Stimulated activated CD4-positive, alpha-beta T cell treated with anti-CD3 and anti-CD28 coated beads, Interleukin-15, amount 100 ng/mL, for 1 hour (primary cell): Measurements from ENCODE around the gene HOXC4.

ENCODE experiments used
- DNase-seq, 2 donors: peaks; one replicate each; pipeline ENCODE4 v3.0.0-alpha.2; 2020; ENCODE audit warnings: low read depth in 1 of 2, low spot score in 1 of 2

HOXC4 gene

DNA sequence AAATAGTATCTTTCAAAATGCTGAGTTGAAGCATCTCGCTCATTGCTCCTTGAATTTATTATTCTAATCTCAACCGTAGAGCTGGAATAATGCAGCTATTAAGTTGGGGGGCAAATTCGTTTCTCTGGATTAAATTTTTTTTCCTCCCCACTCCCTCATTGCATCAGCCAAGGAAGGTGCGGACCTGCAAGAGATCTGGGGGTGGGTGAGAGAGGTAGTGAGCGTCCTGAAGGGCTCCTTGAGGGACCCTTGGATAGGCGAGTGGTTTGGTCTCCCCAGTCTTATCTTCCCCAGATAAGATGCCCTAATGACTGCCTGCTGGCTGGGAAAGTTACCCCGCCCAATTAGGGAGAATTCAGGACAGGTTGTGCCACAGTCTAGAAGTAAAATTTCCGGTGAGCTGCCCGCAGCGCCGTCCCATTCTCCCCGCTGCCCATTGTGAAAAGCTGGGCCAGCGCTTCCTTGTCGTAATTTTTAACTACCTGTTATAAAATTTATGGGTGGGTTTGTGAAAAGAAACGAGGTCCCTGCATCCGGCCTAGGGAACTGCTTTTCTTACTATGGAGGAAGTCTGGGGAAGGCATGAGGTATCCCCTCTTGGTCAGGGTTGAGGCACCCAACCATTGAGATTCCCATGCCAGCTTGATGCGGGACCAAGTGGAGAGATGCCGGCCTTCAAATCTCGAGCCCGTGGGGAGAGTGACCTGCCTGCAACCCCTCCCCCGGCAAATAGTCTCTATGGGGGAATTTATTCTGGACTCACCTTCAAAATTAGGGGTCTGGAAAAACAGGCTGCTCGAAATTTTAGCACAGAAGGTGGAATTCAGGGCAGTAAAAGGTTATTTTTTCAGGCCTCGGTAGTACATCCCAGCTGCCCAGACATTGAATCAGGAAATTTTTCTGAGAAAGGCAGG is 38.4 kb upstream of the HOXC4 start:
- DNase-seq, result no peak

- DNase-seq, result no peak
Observed at GRCh38 chr12:54016051-54016450, 37.6 kb upstream of the HOXC4 start.

DNA sequence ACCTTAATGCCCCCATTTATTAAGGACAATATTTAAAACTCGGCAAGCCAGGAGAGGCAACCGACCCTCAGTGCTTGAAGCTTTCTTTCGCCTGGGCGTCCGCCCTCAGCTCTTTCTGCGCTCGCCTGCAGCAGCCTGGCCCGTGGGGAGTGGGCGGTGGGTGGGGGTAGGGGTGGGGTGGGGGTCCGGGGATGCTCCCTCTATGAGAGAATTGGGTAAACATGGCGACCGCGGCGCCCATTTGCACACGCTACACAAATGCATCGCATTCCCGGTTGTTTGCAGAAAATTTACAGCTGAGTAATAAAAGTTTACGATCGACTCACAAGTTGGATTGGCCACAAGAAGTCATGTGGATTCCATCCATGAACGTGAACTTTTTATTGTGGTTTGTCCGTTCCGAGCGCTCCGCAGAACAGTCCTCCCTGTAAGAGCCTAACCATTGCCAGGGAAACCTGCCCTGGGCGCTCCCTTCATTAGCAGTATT is 37.1 kb upstream of the HOXC4 start:
- no peak for DNase-seq

DNA sequence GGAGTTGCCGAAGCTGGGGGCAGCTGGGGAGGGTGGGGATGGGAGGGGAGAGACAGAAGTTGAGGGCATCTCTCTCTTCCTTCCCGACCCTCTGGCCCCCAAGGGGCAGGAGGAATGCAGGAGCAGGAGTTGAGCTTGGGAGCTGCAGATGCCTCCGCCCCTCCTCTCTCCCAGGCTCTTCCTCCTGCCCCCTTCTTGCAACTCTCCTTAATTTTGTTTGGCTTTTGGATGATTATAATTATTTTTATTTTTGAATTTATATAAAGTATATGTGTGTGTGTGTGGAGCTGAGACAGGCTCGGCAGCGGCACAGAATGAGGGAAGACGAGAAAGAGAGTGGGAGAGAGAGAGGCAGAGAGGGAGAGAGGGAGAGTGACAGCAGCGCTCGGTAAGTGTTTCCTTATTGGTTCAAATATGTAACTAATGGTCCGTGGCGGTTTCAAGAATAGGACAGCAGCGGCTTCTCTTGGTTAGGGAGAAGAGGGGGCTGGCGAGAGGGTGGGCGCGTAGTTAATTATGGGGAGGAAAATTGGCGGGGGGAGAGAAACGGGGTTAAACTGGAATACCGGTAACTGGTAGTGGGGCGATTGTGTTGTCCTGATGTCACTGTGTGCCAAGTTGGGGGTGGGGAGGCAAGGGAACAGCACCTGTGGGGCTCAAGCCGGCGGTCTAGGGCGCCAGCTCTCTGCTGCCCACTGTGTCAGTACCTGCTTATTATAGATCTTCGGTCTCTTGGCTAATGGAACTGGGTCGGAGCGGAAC is 36.4 kb upstream of the HOXC4 start:
- DNase-seq, result no peak

DNA sequence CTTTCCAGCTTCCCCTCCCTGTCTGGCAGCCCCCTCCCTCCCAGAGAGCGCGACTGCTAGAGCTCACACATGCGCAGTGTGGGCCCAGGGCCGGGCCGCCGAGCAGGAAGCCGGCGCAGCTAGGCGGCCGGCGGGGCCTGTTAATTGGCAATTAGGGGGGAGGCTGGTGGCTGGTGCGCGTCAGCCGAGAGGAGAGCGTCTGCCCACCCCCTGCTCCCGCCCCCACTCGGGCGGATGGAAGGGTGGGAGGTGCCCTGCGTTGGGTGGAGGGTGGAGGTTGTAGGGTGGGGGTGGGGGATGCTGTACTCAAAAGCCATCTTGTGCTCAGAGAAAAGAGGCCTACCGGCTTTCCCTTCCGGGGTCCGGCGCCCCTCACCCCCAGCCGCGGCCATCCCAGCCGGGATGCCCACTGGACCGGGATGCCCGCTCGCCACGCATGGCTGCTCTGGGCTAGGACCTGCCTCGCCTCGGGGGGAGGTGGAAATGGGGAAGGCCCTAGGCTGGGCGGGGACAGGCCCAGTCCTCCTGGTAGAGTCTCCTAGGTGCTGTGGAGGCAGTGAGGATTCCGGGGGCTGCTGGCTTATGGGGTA is 35.7 kb upstream of the HOXC4 start:
- peak; percentile 25 to 53 for DNase-seq

- no peak for DNase-seq
Observed at GRCh38 chr12:54018468-54018984, 35.1 kb upstream of the HOXC4 start.

DNA sequence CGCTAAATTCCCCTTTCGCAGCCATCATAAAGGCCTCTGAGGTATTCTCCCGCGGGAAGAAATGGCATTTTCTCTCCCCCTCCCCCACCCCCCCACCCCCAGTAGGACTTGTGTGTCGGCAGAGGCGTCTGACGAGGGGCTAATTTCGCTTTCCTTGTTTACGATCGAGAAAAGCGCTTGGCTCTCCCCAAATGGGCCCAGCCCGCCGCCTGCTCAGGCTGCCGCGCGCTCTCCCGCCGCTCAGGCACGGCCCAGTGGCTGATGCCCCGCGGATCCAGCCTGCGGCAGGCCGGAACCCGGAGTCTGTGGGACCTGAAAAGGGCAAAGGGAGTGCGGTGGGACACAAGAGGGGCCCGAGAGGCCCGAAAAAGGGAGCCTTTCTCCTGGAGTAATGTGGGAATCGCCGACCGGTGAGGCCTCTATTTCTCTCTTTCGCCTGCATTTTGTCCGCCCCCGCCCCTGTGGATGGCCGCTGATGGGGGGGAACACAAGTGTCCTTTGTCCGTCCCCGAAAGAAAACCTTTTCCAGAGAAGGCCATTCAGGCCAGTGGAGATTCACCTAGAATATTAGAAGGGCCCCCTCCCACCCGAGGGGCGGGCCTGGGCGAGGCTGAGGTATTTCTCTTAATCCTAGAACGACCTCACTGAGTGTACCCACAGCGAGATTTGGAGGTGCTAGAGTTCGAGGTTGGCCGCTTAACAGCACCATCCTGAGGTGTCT is 34.4 kb upstream of the HOXC4 start:
- no peak for DNase-seq

DNA sequence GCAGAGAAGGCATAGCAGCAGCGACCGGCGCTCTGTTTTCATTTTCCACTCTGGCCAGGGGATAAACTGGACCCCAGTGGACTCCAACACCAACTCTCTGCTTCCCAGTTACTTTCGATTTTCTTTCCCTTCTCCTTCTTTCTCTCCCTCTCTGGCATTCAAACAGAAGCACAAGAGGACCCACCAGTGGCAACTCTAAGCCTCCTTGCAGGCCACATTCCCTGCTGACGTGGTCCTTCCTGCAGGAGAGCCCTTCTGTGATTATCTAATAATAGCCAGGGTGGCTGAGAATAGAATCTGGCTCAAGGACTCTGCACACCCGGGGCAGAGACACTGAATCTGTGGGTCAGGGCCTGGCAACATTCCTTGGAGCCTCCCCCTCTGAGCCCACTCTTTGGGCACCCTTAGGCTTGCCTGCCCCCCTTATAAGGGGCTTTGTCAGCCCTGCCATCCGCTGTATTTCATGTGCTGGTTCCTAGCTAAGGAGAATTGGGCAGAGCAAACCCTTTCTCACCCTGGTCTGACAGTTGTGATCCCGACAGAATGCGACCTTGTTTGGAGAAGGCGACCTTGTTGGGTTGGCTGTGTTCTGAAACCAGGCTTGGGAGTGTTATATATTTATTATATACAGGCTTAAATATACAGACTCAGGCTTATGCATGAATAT is 33.6 kb upstream of the HOXC4 start:
- no peak for DNase-seq

DNA sequence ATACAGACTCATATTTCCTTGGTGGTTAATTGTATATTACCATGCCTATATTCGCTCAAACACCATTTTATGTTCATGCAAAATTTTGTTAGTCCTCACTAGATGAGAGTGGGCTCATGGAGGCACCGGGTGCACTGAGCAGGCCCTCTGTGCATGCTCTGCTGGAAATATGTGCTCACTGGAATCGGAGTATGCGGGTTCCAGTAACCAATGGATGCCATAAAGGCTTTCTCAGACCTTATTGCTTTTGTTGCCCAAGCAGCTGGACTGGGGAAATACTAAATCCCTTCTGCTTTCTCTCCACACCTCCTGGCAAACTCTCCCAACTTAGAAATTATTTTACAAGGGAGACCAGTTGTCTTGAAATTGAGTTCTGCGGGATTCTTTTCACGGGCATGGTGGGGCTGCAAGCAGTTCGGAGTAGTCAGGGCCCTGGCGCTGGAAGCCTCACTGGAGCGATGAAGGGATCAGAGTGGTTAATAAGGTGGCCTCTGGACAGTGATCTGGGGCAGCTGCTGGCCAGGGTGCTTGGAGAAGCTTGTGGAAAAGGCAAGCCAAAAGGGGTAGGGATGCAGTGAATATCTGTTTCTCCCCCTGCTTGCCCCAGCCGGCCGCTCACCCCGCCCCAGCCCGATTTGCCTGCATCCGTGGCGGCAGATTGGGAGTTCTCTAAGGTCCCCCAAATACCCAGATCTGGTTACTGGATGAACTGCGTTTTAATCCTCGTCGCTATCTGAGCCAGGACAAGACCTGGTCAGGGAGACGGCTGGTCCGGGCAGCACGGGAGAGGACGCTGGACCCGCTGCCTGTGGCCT is 32.8 kb upstream of the HOXC4 start:
- no peak for DNase-seq

DNA sequence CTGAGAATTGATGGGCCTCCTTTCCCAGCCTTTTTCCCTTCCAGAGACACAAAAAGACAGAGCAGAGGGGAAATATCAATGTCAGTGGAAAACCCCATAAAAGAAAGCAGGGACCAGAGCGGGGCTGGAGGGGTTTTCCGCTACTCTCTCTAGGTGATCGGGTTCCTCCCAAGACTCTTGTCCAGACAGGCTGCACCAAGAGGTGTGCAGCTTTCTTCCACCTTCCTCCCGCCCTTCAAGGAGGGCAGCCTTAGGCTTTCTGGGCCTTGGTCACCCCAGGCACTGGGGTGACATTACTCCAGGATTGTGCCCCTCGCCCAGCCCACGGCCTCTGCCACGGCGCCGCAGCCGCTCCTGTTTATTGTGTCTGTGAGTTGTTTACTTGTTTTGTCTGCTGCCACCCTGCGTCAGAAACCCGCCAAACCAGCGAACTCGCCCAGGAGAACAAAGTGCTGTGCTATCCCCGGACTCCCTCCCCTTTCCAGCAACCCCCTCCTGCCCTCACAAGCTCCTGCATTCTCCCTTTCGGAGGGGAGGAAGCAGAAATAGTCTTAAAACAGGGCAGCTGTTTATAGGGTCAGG is 32.1 kb upstream of the HOXC4 start:
- DNase-seq, result no peak

DNA sequence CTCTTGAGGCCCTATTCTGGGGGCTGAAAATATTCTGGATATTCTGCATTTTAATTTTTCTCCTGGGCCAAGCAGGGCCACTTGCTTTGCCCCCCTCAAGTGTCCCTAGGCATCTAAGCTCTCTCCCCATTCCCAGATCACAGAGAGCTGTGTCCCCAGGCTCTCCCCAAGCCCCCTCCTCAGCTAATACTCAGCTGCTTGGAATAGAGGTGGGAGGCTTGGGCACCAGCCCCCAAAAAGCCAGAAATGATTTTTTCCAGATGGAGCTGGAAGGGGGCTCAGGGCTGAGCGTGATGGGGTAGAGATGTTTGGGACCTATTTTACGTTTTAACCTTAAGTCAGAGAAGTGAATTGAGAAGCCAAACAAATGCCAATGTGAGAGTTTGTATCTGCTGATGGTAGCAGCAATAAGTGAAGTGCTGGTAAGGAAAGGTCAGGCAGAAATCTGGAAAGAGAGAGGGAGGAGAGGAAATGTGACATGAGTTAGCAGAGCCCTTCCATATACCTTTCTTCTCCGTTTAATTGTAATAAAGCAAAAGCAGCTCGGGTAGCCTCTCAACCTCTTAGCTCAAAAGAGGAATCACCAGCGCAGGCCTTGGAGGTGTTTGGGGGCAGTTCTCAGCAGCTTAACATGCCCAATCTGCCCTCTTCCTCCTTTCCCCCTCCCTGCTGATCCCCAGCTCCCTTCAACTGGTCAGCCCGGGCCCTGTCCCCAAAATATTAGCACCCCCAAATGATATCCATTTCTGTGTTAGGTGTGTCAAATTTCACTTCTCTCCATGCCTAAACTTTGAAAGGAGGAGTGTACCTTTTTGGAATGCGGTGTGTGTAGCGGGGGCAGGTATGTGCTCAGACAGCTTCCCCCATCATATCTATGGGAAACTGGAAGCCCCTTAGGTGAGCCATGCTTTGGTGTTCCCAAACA is 30.4 kb upstream of the HOXC4 start:
- DNase-seq, result no peak

- DNase-seq, result no peak
Observed at GRCh38 chr12:54024127-54024526, 29.5 kb upstream of the HOXC4 start.

- DNase-seq, result no peak
Observed at GRCh38 chr12:54024581-54025305, 28.9 kb upstream of the HOXC4 start.

DNA sequence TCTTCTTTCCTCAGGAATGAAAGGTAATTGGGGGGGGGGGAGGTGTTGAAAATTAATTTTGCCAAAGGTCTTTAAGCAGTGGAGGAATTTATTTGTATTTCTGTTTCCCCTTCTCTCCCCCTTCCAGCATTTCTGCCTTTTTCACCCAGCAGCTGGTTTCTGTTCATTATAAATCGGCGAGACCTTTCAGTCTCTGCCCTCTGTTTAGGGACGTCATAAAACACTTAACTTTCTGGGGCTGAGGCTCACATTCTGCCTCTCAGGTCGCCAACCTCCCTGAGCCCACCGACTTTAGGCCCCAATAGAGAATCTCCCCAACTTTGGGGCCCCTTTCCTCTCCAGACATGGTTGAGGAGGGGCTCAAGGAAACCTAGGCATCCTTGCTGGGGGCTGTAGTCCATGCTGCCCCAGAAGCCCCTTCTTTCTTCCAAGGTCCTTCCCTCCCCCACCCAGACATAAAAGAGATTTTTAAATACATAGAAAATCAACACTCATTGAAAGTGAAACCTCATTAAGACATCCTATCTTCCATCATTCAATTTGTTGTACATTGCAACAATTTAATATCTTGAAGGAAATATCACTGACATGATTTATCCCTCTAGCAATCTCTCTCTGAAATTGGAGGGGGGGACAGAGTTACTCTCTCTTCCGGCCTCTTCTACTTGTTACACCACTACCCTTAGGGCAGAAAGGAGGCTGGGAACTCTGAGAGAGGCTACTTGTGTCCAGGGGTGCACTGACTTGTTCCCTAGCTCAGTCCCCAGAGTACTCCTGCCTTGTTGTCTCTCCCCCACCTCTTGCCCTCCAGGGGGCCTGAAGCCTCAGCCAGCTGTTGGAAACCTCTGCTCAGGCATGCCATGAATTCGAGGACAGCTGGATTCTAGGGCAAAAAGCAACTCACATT is 27.9 kb upstream of the HOXC4 start:
- DNase-seq, result no peak

- no peak for DNase-seq
Observed at GRCh38 chr12:54026640-54027441, 26.8 kb upstream of the HOXC4 start.

DNA sequence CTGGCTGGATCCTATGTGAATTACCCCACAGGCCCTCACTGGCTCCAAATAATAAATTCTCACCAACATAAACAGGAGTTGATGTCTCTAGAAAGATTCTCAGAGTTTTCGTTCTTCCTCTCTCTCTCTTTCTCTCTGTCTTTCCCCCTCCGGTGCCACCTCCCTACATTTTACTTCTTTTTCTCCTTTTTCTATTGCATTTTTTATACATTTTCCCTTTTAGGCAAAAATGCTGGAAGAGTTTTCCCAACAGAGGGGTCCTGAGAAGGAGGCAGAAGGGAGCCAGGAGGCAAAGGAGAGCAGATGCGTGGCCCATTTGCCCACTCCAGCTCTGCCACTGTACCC is 26.2 kb upstream of the HOXC4 start:
- DNase-seq, result no peak
